ENCODE data around the gene PCDH8.

PCDH8 gene

GRCh38 chr13:52846567-52847321 is 1.7 kb downstream of the PCDH8 start:
- H3K9me3 ChIP-seq (ENCODE audit: insufficient read depth, low read depth, low read length), result peaks cover 19% of the 10 kb centered on the region
- peaks cover 32 to 37% of the 10 kb centered on the region in 2 experiments for H3K4me1 ChIP-seq (ENCODE audit: control insufficient read depth in 1 of 2, insufficient read depth in 2 of 2, low read length in 2 of 2)
- peak overlapping the region; percentile 66 for H3K4me2 ChIP-seq (ENCODE audit: low read length)
- no CpG with 5 or more reads among the region's 100 CpGs for WGBS (ENCODE audit: extremely low coverage, insufficient coverage, insufficient read length)
- no peak overlapping the region for H3K18ac ChIP-seq (ENCODE audit: low read length)
- H3K4me3 ChIP-seq (ENCODE audit: low read depth, low read length), result peak overlapping the region; percentile 72
- H2BK12ac ChIP-seq (ENCODE audit: low read length), result no peak overlapping the region
- H4K12ac ChIP-seq (ENCODE audit: low read depth, low read length), result no peak overlapping the region
- H3K36me3 ChIP-seq (ENCODE audit: control insufficient read depth in 1 of 2, insufficient read depth in 2 of 2, low read length in 2 of 2), result peaks cover 3 to 7% of the 10 kb centered on the region in 2 experiments
- peaks cover 2% of the 10 kb centered on the region for H3K79me2 ChIP-seq (ENCODE audit: control insufficient read depth, insufficient read depth, low read length, poor library complexity)
- no peak overlapping the region for H4K91ac ChIP-seq (ENCODE audit: low read depth, low read length)
- H2AFZ ChIP-seq (ENCODE audit: insufficient read depth, low read length, poor library complexity), result peak overlapping the region; percentile 59
- H2BK120ac ChIP-seq (ENCODE audit: insufficient read depth, low read length, poor library complexity), result no peak overlapping the region
- H3K14ac ChIP-seq (ENCODE audit: low read length), result no peak overlapping the region
- no peak overlapping the region for H2AK5ac ChIP-seq (ENCODE audit: low read length)
- H3K27me3 ChIP-seq (ENCODE audit: insufficient read depth, low read length), result peaks cover 47% of the 10 kb centered on the region
- DNase-seq, result peak in 1 of 2 donors; percentile 6
- no peak overlapping the region for H2BK5ac ChIP-seq (ENCODE audit: low read depth, low read length, poor library complexity)
- H3K9ac ChIP-seq (ENCODE audit: low read length), result no peak overlapping the region
- no peak overlapping the region for H3K23ac ChIP-seq (ENCODE audit: low read length)
- no peak overlapping the region for H4K8ac ChIP-seq (ENCODE audit: low read depth, low read length)
- H3K79me1 ChIP-seq (ENCODE audit: low read length), result peaks cover 10% of the 10 kb centered on the region
- H3K27ac ChIP-seq (ENCODE audit: low read depth, low read length), result no peak overlapping the region
- H3K4ac ChIP-seq (ENCODE audit: low read depth, low read length), result no peak overlapping the region

- Histone ChIP-seq H2BK12ac (ENCODE audit: low read length) (no peak overlapping the region), H3K9ac (ENCODE audit: low read length) (no peak overlapping the region), H2AFZ (ENCODE audit: insufficient read depth, low read length, poor library complexity) (peak overlapping the region; percentile 27), H3K4me2 (ENCODE audit: low read length) (peak overlapping the region; percentile 66), H3K9me3 (ENCODE audit: insufficient read depth, low read depth, low read length) (peaks cover 19% of the 10 kb centered on the region), H2AK5ac (ENCODE audit: low read length) (no peak overlapping the region), H2BK120ac (ENCODE audit: insufficient read depth, low read length, poor library complexity) (no peak overlapping the region), H3K27me3 (ENCODE audit: insufficient read depth, low read length) (peaks cover 47% of the 10 kb centered on the region), H3K23ac (ENCODE audit: low read length) (no peak overlapping the region), H4K91ac (ENCODE audit: low read depth, low read length) (no peak overlapping the region), H2BK5ac (ENCODE audit: low read depth, low read length, poor library complexity) (no peak overlapping the region), H3K79me1 (ENCODE audit: low read length) (peaks cover 3% of the 10 kb centered on the region), H4K12ac (ENCODE audit: low read depth, low read length) (no peak overlapping the region), H3K36me3 (ENCODE audit: control insufficient read depth in 1 of 2, insufficient read depth in 2 of 2, low read length in 2 of 2) (peaks cover 3 to 7% of the 10 kb centered on the region in 2 experiments), H3K4me1 (ENCODE audit: control insufficient read depth in 1 of 2, insufficient read depth in 2 of 2, low read length in 2 of 2) (peaks cover 32 to 33% of the 10 kb centered on the region in 2 experiments), H3K27ac (ENCODE audit: low read depth, low read length) (no peak overlapping the region), H3K4ac (ENCODE audit: low read depth, low read length) (no peak overlapping the region), H3K18ac (ENCODE audit: low read length) (no peak overlapping the region), H4K8ac (ENCODE audit: low read depth, low read length) (no peak overlapping the region), H3K79me2 (ENCODE audit: control insufficient read depth, insufficient read depth, low read length, poor library complexity) (no peaks in the 10 kb centered on the region), H3K4me3 (ENCODE audit: low read depth, low read length) (peak overlapping the region; percentile 72), H3K14ac (ENCODE audit: low read length) (no peak overlapping the region)
- no peak for DNase-seq
- WGBS (ENCODE audit: extremely low coverage, insufficient coverage, insufficient read length), result no CpG with 5 or more reads among the region's 98 CpGs
Observed at GRCh38 chr13:52845766-52846566, 2.5 kb downstream of the PCDH8 start.

- Histone ChIP-seq H3K18ac (ENCODE audit: low read length) (no peak overlapping the region), H3K79me1 (ENCODE audit: low read length) (no peaks in the 10 kb centered on the region), H4K8ac (ENCODE audit: low read depth, low read length) (no peak overlapping the region), H2BK12ac (ENCODE audit: low read length) (no peak overlapping the region), H3K23ac (ENCODE audit: low read length) (no peak overlapping the region), H4K91ac (ENCODE audit: low read depth, low read length) (no peak overlapping the region), H3K79me2 (ENCODE audit: control insufficient read depth, insufficient read depth, low read length, poor library complexity) (no peaks in the 10 kb centered on the region), H3K9me3 (ENCODE audit: insufficient read depth, low read depth, low read length) (peaks cover 19% of the 10 kb centered on the region), H3K4me3 (ENCODE audit: low read depth, low read length) (peak overlapping the region; percentile 72), H2AK5ac (ENCODE audit: low read length) (no peak overlapping the region), H3K9ac (ENCODE audit: low read length) (no peak overlapping the region), H4K12ac (ENCODE audit: low read depth, low read length) (no peak overlapping the region), H3K4me1 (ENCODE audit: control insufficient read depth in 1 of 2, insufficient read depth in 2 of 2, low read length in 2 of 2) (peaks cover 30 to 31% of the 10 kb centered on the region in 2 experiments), H2AFZ (ENCODE audit: insufficient read depth, low read length, poor library complexity) (no peak overlapping the region), H2BK5ac (ENCODE audit: low read depth, low read length, poor library complexity) (no peak overlapping the region), H2BK120ac (ENCODE audit: insufficient read depth, low read length, poor library complexity) (no peak overlapping the region), H3K36me3 (ENCODE audit: control insufficient read depth in 1 of 2, insufficient read depth in 2 of 2, low read length in 2 of 2) (peaks cover 3 to 7% of the 10 kb centered on the region in 2 experiments), H3K27me3 (ENCODE audit: insufficient read depth, low read length) (peaks cover 47% of the 10 kb centered on the region), H3K14ac (ENCODE audit: low read length) (no peak overlapping the region), H3K4me2 (ENCODE audit: low read length) (peak overlapping the region; percentile 66), H3K27ac (ENCODE audit: low read depth, low read length) (no peak overlapping the region), H3K4ac (ENCODE audit: low read depth, low read length) (no peak overlapping the region)
- no CpG with 5 or more reads among the region's 16 CpGs for WGBS (ENCODE audit: extremely low coverage, insufficient coverage, insufficient read length)
- no peak for DNase-seq
Observed at GRCh38 chr13:52845334-52845761, 3.1 kb downstream of the PCDH8 start.

- H3K4me2 ChIP-seq (ENCODE audit: low read length), result no peak overlapping the region
Observed at GRCh38 chr13:52844836-52845235, 3.6 kb downstream of the PCDH8 start.

More at GRCh38 chr13:52844836-52845235, 3.6 kb downstream of the PCDH8 start:
- Histone ChIP-seq H4K8ac (ENCODE audit: low read depth, low read length) (no peak overlapping the region), H2AFZ (ENCODE audit: insufficient read depth, low read length, poor library complexity) (no peak overlapping the region), H3K9me3 (ENCODE audit: insufficient read depth, low read depth, low read length) (peaks cover 19% of the 10 kb centered on the region), H3K4ac (ENCODE audit: low read depth, low read length) (no peak overlapping the region), H4K12ac (ENCODE audit: low read depth, low read length) (no peak overlapping the region), H3K14ac (ENCODE audit: low read length) (no peak overlapping the region), H3K4me1 (ENCODE audit: control insufficient read depth in 1 of 2, insufficient read depth in 2 of 2, low read length in 2 of 2) (peaks cover 27 to 28% of the 10 kb centered on the region in 2 experiments), H3K36me3 (ENCODE audit: control insufficient read depth in 1 of 2, insufficient read depth in 2 of 2, low read length in 2 of 2) (peaks cover 3 to 7% of the 10 kb centered on the region in 2 experiments), H2BK120ac (ENCODE audit: insufficient read depth, low read length, poor library complexity) (no peak overlapping the region), H3K23ac (ENCODE audit: low read length) (no peak overlapping the region), H2BK12ac (ENCODE audit: low read length) (no peak overlapping the region), H3K4me3 (ENCODE audit: low read depth, low read length) (no peak overlapping the region), H2BK5ac (ENCODE audit: low read depth, low read length, poor library complexity) (no peak overlapping the region), H3K27me3 (ENCODE audit: insufficient read depth, low read length) (peaks cover 43% of the 10 kb centered on the region), H2AK5ac (ENCODE audit: low read length) (no peak overlapping the region), H3K9ac (ENCODE audit: low read length) (no peak overlapping the region), H4K91ac (ENCODE audit: low read depth, low read length) (no peak overlapping the region), H3K79me2 (ENCODE audit: control insufficient read depth, insufficient read depth, low read length, poor library complexity) (no peaks in the 10 kb centered on the region), H3K18ac (ENCODE audit: low read length) (no peak overlapping the region), H3K79me1 (ENCODE audit: low read length) (no peaks in the 10 kb centered on the region), H3K27ac (ENCODE audit: low read depth, low read length) (no peak overlapping the region)
- no CpG with 5 or more reads among the region's 11 CpGs for WGBS (ENCODE audit: extremely low coverage, insufficient coverage, insufficient read length)
- no peak for DNase-seq
